ENCODE data around the gene GON4L.

GRCh38 chr1:155861896-155862295 lies 4.9 kb upstream of the GON4L start:
- TF ChIP-seq EZH2phosphoT487 (IDR thresholded peaks at IDR 0.05; ENCODE audit: borderline replicate concordance, low read length) = no peak
- TF ChIP-seq CTCF (IDR thresholded peaks at IDR 0.05; ENCODE audit: low read depth, low read length, poor library complexity, severe bottlenecking) = no peak
